ENCODE measurements around the gene SIM1.

The SIM1 gene

DNA sequence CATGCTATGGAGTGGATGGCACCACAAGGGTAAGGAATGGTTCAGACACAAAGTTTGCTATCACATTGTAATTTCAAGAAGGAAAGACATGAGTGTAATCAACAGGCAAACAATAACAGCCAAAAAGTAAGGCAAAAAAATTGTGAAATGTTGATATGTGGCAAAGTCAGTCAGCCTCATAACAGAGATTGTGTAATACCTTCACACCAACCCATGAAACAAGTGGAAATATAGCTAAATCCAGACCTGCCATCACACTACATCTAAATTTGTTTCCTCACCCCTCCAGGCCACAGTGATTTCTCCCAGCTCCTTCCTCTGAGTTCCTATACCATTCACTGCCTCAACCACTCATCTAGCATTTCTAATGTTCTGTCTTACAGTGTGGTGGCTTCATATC, 37.3 kb downstream of the SIM1 start:
- DNase-seq (ENCODE audit: low read depth in 2 of 2): no peak

- DNase-seq (ENCODE audit: low read depth in 2 of 2): no peak
Observed at GRCh38 chr6:100426744-100427338, 37.9 kb downstream of the SIM1 start.

GRCh38 chr6:100426241-100426640, 38.5 kb downstream of the SIM1 start:
- DNase-seq (ENCODE audit: low read depth in 2 of 2): no peak

DNA sequence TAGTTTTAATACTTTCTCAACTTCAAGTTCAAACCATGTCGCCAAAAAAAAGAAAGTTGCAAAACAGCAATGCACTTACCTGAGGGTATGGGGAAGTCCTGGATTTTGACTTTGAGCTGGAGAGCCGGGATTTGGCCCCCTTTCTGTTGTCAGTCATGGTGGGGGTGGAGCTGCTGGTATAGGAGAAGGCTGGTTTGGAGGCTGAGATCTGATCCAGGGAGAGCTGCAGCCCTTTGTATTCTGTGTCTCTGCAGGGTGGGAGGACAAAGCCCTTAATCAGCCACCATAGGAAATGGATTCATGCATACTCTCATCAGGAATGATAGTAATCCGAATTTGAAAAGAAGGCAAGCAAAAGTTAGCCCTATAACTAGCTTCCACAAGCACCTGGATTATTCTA, 44.0 kb downstream of the SIM1 start:
- DNase-seq (ENCODE audit: low read depth in 2 of 2): no peak

DNA sequence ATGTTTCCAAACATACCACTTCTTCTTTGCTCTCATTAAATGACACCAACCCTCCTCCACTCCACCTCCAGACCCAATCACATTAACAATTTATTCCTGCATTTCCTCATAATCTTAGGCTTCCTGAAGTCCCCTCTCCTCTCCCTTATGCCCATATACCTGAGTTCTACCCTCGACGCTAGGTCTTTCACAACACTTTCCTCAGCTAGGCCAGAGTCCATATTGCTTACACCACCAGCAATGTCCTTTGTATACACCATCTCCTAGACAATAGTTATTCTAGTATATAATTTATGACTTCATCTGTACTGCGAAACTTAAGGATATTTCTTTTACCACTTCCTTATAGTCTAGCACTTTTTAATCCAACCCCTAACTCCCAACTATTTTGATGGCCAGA, 47.7 kb downstream of the SIM1 start:
- DNase-seq (ENCODE audit: low read depth in 2 of 2): no peak

DNA sequence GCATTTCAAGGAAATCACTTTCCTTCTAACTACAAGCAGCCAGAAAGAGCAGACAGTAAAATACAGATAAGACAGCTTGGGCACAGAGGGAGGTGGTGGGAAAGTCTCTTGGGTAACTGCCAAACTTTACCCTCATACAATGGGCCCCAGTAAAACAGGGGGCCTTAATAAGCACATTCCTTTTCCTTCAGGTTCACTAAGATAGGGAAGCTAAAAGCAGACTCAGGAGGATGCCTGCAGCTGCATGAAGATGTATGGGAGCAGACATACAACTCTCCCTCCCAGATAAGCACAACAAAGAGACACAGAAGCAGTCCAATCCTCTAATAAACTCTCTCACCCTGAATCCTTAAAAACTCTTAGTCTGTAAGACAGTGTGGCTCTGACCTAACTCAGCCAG, 49.0 kb downstream of the SIM1 start:
- DNase-seq (ENCODE audit: low read depth in 2 of 2): no peak

GRCh38 chr6:100412872-100413271, 51.8 kb downstream of the SIM1 start:
- no peak for DNase-seq (ENCODE audit: low read depth in 2 of 2)

DNA sequence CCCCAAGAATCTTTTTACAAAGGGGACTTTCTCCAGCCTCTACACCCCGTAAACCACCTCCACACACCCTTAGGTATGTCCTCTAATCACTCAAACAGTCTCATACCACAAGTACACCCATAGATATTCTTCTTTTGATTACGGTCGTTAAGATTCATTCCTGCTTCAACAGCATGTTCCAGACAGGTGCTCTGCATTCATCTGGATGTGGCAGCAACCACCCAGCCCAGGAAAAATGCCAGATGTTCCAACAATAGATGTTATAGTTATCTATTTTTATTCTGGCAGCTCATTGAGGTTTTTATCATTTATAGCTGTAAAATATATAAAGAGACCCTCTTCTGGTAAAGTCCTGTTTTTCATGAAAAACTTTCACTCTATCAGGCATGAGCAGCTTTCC, 60.7 kb downstream of the SIM1 start:
- DNase-seq (ENCODE audit: low read depth in 2 of 2): no peak

DNA sequence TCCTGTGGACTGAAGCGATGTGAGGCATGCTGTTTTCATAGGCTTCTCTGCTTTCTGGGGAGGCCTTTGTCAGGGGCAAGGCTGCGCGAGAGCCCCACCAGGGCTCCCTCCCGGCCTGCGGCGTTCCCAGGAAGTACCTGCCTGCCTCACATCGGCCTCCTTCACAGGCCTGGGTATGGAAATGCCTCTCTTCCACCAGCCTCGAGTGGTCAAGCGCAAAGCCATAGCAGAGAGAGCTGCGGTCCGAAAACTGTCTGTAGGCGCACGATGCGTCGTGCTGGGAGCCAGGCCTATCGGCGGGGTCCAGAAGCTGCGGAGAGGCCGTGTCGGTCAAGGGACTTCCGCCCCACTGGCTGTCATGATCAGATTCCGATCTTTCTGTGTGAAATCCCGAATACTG, 71.2 kb downstream of the SIM1 start:
- no peak for DNase-seq (ENCODE audit: low read depth in 2 of 2)

DNA sequence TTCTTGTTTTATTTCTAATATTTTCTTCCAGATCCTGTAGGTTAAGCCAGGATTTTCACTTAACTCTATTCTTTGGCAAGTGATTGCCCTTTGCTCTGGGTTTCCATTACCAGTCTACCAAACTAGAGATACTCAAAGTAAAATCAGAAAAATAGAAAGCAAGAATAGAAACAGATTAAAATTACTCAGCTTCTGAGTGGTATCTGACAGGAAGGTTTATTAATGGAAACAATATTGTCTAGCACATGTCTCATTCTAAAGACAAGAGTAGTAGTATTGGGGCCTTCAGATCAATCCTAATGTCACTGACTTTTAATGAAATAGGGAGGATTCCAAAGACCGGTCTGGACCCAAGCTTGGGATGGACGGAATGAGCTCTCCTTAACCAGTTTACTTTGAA, 72.3 kb downstream of the SIM1 start:
- no peak for DNase-seq (ENCODE audit: low read depth in 2 of 2)

- no peak for DNase-seq (ENCODE audit: low read depth in 2 of 2)
Observed at GRCh38 chr6:100388868-100389519, 75.7 kb downstream of the SIM1 start.

- DNase-seq (ENCODE audit: low read depth in 2 of 2): no peak
Observed at GRCh38 chr6:100382767-100383195, 81.9 kb downstream of the SIM1 start.

- DNase-seq (ENCODE audit: low read depth in 2 of 2): no peak
Observed at GRCh38 chr6:100382031-100382430, 82.7 kb downstream of the SIM1 start.

DNA sequence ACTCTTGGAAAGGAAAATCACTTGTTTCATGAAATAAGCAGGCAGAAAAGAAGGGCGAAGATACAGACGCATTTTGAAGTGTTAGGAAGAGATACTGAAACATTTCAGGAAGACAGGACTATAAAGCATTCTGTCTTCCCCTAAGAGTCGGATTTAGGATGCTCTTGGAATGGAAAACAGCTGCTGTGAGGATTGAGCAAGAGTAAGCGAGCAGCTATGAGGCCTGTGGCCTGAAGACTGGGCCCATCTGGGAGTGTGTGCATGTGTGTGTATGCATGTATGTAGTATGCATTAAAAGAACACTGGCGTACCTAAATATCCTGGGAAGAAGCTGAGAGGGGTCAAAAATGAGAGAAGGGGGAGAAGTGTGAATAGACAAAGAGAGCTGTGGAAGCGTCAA, 83.6 kb downstream of the SIM1 start:
- DNase-seq (ENCODE audit: low read depth in 2 of 2): no peak

- DNase-seq (ENCODE audit: low read depth in 2 of 2): no peak
Observed at GRCh38 chr6:100379386-100379785, 85.3 kb downstream of the SIM1 start.

DNA sequence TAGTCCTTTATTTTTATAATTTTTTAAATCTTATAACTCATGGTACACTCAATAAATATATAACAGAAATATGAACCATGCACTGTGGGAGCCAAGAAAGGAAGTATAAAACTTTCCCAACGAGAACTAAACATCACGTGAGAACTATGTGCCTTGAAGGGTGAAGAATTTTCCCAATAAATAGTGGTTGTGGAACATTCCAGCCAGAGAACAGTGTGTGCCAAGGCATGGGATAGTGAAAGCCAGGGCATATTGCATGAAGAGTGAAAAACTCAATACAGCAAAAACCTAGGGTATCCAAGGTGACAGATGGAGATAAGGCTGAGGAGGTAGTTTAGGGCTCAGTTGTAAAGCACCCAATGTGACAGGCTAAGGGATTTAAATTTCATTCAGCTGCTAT, 86.1 kb downstream of the SIM1 start:
- no peak for DNase-seq (ENCODE audit: low read depth in 2 of 2)

- DNase-seq (ENCODE audit: low read depth in 2 of 2): no peak
Observed at GRCh38 chr6:100376103-100376502, 88.6 kb downstream of the SIM1 start.

GRCh38 chr6:100372326-100373091, 92.2 kb downstream of the SIM1 start:
- DNase-seq (ENCODE audit: low read depth in 2 of 2): no peak

DNA sequence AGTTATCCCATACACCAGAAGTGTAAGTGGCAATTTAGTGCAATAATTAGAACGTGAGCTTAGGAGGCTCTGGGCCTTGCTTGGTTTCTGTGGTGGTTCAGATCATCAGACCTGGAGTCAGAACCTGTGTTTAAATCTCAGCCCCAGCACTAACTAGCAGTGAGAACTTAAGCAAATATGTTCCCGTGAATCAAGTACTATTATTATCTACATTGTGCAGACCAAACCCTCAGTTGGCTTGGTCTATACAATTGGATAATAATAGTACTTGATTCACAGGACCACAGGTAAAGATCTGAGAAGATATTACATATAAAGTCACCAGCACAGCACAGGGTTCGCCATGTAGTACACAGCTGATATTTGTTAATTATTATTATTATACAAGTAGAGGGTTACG, 93.1 kb downstream of the SIM1 start:
- no peak for DNase-seq (ENCODE audit: low read depth in 2 of 2)

DNA sequence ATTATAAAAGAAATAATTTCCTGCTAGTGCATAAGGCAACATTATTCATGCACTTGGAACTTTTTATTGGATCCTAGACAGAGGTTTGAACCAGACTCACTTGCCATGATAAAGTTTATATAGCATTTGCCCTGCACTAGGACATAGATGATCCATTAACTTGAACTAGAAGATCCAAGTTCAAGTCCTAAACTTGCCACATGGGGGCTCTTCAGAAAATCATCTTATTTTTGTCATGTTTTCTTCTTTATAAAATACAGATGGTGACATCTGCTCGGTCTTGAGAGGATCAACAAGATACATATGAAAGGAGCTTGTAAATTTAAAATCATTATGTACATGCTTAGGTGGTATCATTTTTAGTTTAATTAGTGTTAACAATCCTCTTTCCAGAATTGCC, 94.5 kb downstream of the SIM1 start:
- no peak for DNase-seq (ENCODE audit: low read depth in 2 of 2)

DNA sequence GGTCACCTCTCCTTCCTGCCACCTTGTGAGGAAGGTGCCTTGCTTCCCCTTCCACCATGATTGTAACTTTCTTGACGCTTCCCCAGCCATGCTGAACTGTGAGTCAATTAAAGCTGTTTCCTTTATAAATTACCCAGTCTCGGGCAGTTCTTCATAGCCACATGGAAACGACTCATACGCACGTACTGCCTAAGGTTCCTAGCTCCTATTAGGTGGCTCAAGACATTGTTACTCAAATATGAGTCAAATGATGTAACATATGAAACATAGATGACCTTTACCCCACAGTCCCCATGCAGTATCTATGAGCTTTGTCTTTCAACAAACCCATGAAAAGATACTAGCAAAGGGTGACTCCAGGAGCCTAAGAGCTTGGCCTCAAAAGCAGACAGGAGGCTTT, 98.3 kb downstream of the SIM1 start:
- no peak for DNase-seq (ENCODE audit: low read depth in 2 of 2)

DNA sequence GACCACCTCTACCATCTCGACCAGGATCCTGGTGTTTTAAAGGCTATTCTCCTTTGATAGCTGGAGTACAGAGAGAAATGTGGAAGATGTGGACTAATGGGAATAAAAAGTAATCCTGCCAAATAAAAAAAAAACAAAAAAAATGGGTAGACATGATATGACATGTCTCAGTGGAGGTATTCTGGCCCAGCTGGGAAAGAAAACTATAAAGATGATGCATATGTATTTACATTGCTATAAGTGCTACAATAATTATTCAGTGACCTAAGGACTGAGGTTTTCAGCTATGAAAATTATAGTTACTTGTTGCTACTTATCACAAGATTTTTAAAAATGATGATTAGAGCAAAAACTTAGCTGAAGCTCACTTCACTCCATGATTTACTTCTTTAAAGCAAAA, 101.1 kb downstream of the SIM1 start:
- DNase-seq (ENCODE audit: low read depth in 2 of 2): no peak
